H9 (cell line): ENCODE results near the gene ANTXR2. TPM values are rescaled to one million over a fixed set of nuclear protein-coding genes. Genes with fewer than 3 reads are reported as not detected.

Source experiments
- DNase-seq: peaks from one replicate; pipeline ENCODE4 v3.0.0-alpha.2; 2017
- H2AFZ ChIP-seq: one replicate; pipeline ENCODE4 v1.6.1; 2013; ENCODE audit warnings: mild to moderate bottlenecking, low read length, control low read depth, moderate library complexity
- H2AK5ac ChIP-seq: 2 replicates; pipeline ENCODE4 v1.6.1; 2013; ENCODE audit warnings: low read length, control low read depth, mixed read lengths; ENCODE audit not compliant: insufficient read length
- H2BK120ac ChIP-seq: one replicate; pipeline ENCODE4 v1.6.1; 2013; ENCODE audit warnings: low read depth, mild to moderate bottlenecking, low read length, control low read depth, inconsistent platforms; ENCODE audit not compliant: poor library complexity, severe bottlenecking
- H2BK12ac ChIP-seq: 2 replicates; pipeline ENCODE4 v1.6.1; 2013; ENCODE audit warnings: low read length, control low read depth, mixed read lengths, low read depth; ENCODE audit not compliant: insufficient read length
- H2BK15ac ChIP-seq: 2 replicates; pipeline ENCODE4 v1.6.1; 2013; ENCODE audit warnings: low read depth, low read length, control low read depth
- H2BK20ac ChIP-seq: one replicate; pipeline ENCODE4 v1.6.1; 2013; ENCODE audit warnings: low read depth, mild to moderate bottlenecking, low read length, control low read depth, inconsistent platforms; ENCODE audit not compliant: poor library complexity, severe bottlenecking
- H2BK5ac ChIP-seq: 2 replicates; pipeline ENCODE4 v1.6.1; 2013; ENCODE audit warnings: low read length, control low read depth, mixed read lengths; ENCODE audit not compliant: insufficient read length
- H3K14ac ChIP-seq: 2 replicates; pipeline ENCODE4 v1.6.1; 2013; ENCODE audit warnings: low read length, control low read depth; ENCODE audit not compliant: insufficient read depth
- H3K18ac ChIP-seq: 2 replicates; pipeline ENCODE4 v1.6.1; 2013; ENCODE audit warnings: low read depth, mild to moderate bottlenecking, mixed read lengths, low read length, control low read depth; ENCODE audit not compliant: insufficient read length
- H3K23ac ChIP-seq: 2 replicates; pipeline ENCODE4 v1.6.1; 2013; ENCODE audit warnings: low read length, control low read depth, mixed read lengths, low read depth; ENCODE audit not compliant: insufficient read length
- H3K23me2 ChIP-seq: 2 replicates; pipeline ENCODE4 v1.6.1; 2013; ENCODE audit warnings: low read depth, mild to moderate bottlenecking, mixed read lengths, low read length, control low read depth; ENCODE audit not compliant: insufficient read length, poor library complexity, severe bottlenecking
- H3K27ac ChIP-seq: 2 replicates; pipeline ENCODE4 v1.5.1; 2013; ENCODE audit warnings: low read length, control low read depth, mixed read lengths, low read depth; ENCODE audit not compliant: insufficient read length
- H3K27me3 ChIP-seq: 2 replicates; pipeline ENCODE4 v1.6.1; 2013; ENCODE audit warnings: low read length, control low read depth, inconsistent platforms; ENCODE audit not compliant: insufficient read depth
- H3K4ac ChIP-seq: 2 replicates; pipeline ENCODE4 v1.6.1; 2013; ENCODE audit warnings: low read depth, mild to moderate bottlenecking, control low read depth, inconsistent platforms, low read length, moderate library complexity
- H3K4me1 ChIP-seq: 2 replicates; pipeline ENCODE4 v1.6.1; 2013; ENCODE audit warnings: low read length, control low read depth, inconsistent platforms; ENCODE audit not compliant: insufficient read depth
- H3K4me2 ChIP-seq: 2 replicates; pipeline ENCODE4 v1.6.1; 2013; ENCODE audit warnings: low read length, control low read depth, mixed read lengths; ENCODE audit not compliant: insufficient read length, insufficient read depth
- H3K56ac ChIP-seq: 2 replicates; pipeline ENCODE4 v1.6.1; 2013; ENCODE audit warnings: low read depth, mild to moderate bottlenecking, mixed read lengths, low read length, control low read depth; ENCODE audit not compliant: insufficient read length
- H3K79me1 ChIP-seq: 2 replicates; pipeline ENCODE4 v1.6.1; 2013; ENCODE audit warnings: low read depth, mild to moderate bottlenecking, moderate library complexity, low read length, control low read depth, inconsistent platforms; ENCODE audit not compliant: insufficient read depth, poor library complexity, severe bottlenecking
- H3K79me2 ChIP-seq: 2 replicates; pipeline ENCODE4 v1.6.1; 2013; ENCODE audit warnings: low read length, control low read depth, inconsistent platforms; ENCODE audit not compliant: insufficient read depth
- H3K9ac ChIP-seq: 2 replicates; pipeline ENCODE4 v1.6.1; 2013; ENCODE audit warnings: low read length, control low read depth, mixed read lengths; ENCODE audit not compliant: insufficient read length; ENCODE audit errors: extremely low read depth
- H3K9me3 ChIP-seq: one replicate; pipeline ENCODE4 v1.6.1; 2013; ENCODE audit warnings: low read depth, low read length, inconsistent platforms; ENCODE audit not compliant: control insufficient read depth
- H3T11ph ChIP-seq: one replicate; pipeline ENCODE4 v1.6.1; 2013; ENCODE audit warnings: mild to moderate bottlenecking, low read length, control low read depth, inconsistent platforms
- H4K20me1 ChIP-seq: one replicate; pipeline ENCODE4 v1.6.1; 2013; ENCODE audit not compliant: control insufficient read depth, insufficient read length, insufficient read depth
- H4K5ac ChIP-seq: 2 replicates; pipeline ENCODE4 v1.6.1; 2013; ENCODE audit warnings: low read depth, mild to moderate bottlenecking, mixed read lengths, low read length, control low read depth; ENCODE audit not compliant: insufficient read length
- H4K8ac ChIP-seq: replicated peaks from 2 replicates; pipeline ENCODE4 v1.6.1; 2013; ENCODE audit warnings: low read length, control low read depth, mixed read lengths, low read depth; ENCODE audit not compliant: insufficient read length
- H4K91ac ChIP-seq: 2 replicates; pipeline ENCODE4 v1.6.1; 2013; ENCODE audit warnings: low read depth, mild to moderate bottlenecking, moderate library complexity, mixed read lengths, low read length, control low read depth; ENCODE audit not compliant: insufficient read length
- H3K27ac Mint-ChIP-seq, 3 experiments: 2 replicates in 2 of 3; 3 replicates in 1 of 3; pipeline ENCODE4 v1.8.0; 2020 to 2021; ENCODE audit warnings: mixed read lengths in 3 of 3, mild to moderate bottlenecking in 1 of 3, moderate library complexity in 1 of 3
- H3K27me3 Mint-ChIP-seq: 2 replicates; pipeline ENCODE4 v1.8.0; 2021; ENCODE audit warnings: low read depth, mild to moderate bottlenecking, moderate library complexity, mixed read lengths
- H3K36me3 Mint-ChIP-seq, 3 experiments: 2 replicates in 2 of 3; 3 replicates in 1 of 3; pipeline ENCODE4 v1.8.0; 2020 to 2021; ENCODE audit warnings: low read depth in 3 of 3, mixed read lengths in 3 of 3; ENCODE audit not compliant: insufficient read depth in 1 of 3
- H3K4me1 Mint-ChIP-seq, 2 experiments: 2 replicates each; pipeline ENCODE4 v1.8.0; 2020; ENCODE audit warnings: mixed read lengths in 2 of 2
- H3K4me3 Mint-ChIP-seq, 2 experiments: 2 replicates in 1 of 2; 3 replicates in 1 of 2; pipeline ENCODE4 v1.8.0; 2020 to 2021; ENCODE audit warnings: mild to moderate bottlenecking in 2 of 2, mixed read lengths in 2 of 2, moderate library complexity in 1 of 2
- H3K9me3 Mint-ChIP-seq, 2 experiments: 2 replicates in 1 of 2; 3 replicates in 1 of 2; pipeline ENCODE4 v1.8.0; 2020; ENCODE audit warnings: mild to moderate bottlenecking in 2 of 2, mixed read lengths in 2 of 2, moderate library complexity in 1 of 2
- WGBS: extraction: QIAGEN DNeasy Blood & Tissue Kit; methylation state at CpG from one replicate; pipeline ENCODE4 v1.1.7; 2013; ENCODE audit warnings: missing lambda C conversion rate, low lambda C conversion rate, mixed read lengths; ENCODE audit not compliant: insufficient read length; ENCODE audit errors: extremely low coverage; 5-methylcytosine and 5-hydroxymethylcytosine counted together
- total RNA-seq: library from RNA; stranded (reverse); gene quantifications from 2 replicates; pipeline ENCODE4 v1.2.1, GENCODE V29; 2021
- TF ChIP-seq, protein P1 (sequence below): fragments of 200-600 bp; sonication (generic); conservative IDR thresholded peaks from 3 replicates; pipeline ENCODE4 v1.8.0; 2021; ENCODE audit warnings: antibody characterized with exemption, mild to moderate bottlenecking

ANTXR2 gene
- total RNA-seq, 1 experiment from 2014 or later: 4.7 TPM

DNA sequence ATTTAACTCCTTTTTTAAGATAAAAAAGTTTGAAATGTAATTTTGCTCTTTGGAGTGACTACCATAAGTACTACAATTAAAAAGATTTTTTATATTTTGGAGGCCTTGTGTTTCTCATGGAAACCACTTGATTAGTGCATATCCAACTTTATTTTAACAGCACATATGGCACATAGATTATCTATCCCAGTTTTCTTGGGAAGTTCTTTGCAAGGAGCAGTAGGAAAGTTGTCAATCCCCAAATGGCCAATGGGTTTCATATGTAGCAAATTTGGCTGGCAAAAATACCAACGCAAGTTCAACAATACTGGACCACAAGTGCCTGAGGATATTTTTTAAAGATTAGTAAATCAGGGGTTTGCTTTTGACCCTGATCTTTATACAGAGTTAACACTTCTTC, 15.4 kb upstream of the ANTXR2 start:
- Histone ChIP-seq H3K56ac (no peak overlapping the region), H4K91ac (no peak overlapping the region), H2BK12ac (no peak overlapping the region), H3T11ph (no peak overlapping the region), H2BK5ac (no peak overlapping the region), H4K8ac (no peak overlapping the region), H3K23me2 (no peaks in the 10 kb centered on the region), H4K5ac (no peak overlapping the region), H3K79me1 (no peaks in the 10 kb centered on the region), H4K20me1 (no peaks in the 10 kb centered on the region), H3K14ac (no peak overlapping the region), H2AK5ac (no peak overlapping the region), H2AFZ (no peak overlapping the region), H3K79me2 (no peaks in the 10 kb centered on the region), H3K9ac (no peak overlapping the region), H2BK20ac (no peak overlapping the region), H3K4me1 (no peaks in the 10 kb centered on the region), H3K27ac (no peak overlapping the region), H3K4ac (no peak overlapping the region), H3K27me3 (no peaks in the 10 kb centered on the region), H3K4me2 (no peak overlapping the region), H2BK15ac (no peak overlapping the region), H3K9me3 (no peaks in the 10 kb centered on the region), H3K18ac (no peak overlapping the region), H3K23ac (no peak overlapping the region), H2BK120ac (no peak overlapping the region)
- Mint-ChIP-seq H3K27me3 (peaks cover 8% of the 10 kb centered on the region), H3K4me1 (no peaks in the 10 kb centered on the region), H3K36me3 (no peaks in the 10 kb centered on the region), H3K27ac (no peak overlapping the region), H3K9me3 (no peaks in the 10 kb centered on the region), H3K4me3 (no peak overlapping the region)
- no peak for DNase-seq
- no CpG with 5 or more reads among the region's 1 CpG for WGBS
- TF ChIP-seq, protein P1, sequence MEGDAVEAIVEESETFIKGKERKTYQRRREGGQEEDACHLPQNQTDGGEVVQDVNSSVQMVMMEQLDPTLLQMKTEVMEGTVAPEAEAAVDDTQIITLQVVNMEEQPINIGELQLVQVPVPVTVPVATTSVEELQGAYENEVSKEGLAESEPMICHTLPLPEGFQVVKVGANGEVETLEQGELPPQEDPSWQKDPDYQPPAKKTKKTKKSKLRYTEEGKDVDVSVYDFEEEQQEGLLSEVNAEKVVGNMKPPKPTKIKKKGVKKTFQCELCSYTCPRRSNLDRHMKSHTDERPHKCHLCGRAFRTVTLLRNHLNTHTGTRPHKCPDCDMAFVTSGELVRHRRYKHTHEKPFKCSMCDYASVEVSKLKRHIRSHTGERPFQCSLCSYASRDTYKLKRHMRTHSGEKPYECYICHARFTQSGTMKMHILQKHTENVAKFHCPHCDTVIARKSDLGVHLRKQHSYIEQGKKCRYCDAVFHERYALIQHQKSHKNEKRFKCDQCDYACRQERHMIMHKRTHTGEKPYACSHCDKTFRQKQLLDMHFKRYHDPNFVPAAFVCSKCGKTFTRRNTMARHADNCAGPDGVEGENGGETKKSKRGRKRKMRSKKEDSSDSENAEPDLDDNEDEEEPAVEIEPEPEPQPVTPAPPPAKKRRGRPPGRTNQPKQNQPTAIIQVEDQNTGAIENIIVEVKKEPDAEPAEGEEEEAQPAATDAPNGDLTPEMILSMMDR: no peak
